NCI-H510A (cell line): ENCODE measurements around the gene MARCHF3.
A peak's percentile ranks its signal among the peaks of the same experiment; 100 is the strongest.
"Not testable (repeated sequence)": the region's sequence is repeated elsewhere in the genome, so short reads cannot be mapped to it uniquely, and the experiment has no call there.

Source experiments
- DNase-seq: peaks from one replicate; lab custom pipeline; 2025; lab: John Stamatoyannopoulos, UW

Gene MARCHF3

GRCh38 chr5:127030259-127031146 lies at the start of gene MARCHF3:
MARCHF3 (minus strand) TSS chr5:127030558; CDS start chr5:126918171, 112,387 bp downstream.
- DNase-seq: peak; percentile 75

DNA sequence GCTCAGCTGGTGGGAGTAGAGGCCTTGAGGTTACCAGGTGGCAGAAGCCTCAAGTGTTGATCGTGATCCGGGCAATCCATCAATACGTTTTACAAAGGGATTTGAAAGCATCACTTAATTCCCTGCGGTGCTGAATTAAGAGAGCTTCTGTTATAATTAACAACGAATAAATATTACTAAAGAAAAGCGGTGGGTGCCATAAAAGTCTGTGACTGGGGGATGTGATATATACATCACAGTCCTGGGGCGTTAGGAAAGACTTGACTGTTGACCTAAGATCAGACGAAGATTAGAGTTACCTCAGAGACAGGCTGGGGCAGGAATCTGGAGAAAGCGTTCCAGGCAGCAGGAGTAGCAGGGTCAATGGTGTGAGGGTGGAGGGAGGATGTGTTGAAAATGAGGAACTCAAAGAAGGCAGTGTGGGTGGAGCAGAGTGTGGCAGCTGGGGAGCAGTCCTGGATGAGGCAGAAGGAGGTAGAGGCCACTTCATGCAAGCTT lies 49.7 kb upstream of the MARCHF3 start:
- peak; percentile 27 for DNase-seq

DNA sequence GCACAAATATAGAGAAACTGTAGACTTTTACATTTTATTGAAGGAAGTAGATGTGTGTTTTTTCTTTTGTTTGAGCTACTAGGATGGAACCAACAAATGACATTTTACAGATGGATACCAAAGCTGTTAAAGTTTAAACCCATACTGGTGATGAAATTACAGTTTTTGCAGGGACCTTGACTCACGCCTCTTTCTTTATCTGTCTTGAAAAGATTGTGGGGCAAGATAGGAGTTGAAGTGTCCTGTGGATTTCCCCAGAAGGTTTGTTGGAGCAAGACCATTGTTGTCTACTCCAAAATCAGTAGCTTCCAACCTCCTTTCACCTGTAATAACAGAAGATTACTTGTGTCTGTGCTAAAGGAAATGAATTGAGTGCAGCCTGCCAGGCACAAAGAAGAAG lies 47.0 kb upstream of the MARCHF3 start:
- DNase-seq: no peak

DNA sequence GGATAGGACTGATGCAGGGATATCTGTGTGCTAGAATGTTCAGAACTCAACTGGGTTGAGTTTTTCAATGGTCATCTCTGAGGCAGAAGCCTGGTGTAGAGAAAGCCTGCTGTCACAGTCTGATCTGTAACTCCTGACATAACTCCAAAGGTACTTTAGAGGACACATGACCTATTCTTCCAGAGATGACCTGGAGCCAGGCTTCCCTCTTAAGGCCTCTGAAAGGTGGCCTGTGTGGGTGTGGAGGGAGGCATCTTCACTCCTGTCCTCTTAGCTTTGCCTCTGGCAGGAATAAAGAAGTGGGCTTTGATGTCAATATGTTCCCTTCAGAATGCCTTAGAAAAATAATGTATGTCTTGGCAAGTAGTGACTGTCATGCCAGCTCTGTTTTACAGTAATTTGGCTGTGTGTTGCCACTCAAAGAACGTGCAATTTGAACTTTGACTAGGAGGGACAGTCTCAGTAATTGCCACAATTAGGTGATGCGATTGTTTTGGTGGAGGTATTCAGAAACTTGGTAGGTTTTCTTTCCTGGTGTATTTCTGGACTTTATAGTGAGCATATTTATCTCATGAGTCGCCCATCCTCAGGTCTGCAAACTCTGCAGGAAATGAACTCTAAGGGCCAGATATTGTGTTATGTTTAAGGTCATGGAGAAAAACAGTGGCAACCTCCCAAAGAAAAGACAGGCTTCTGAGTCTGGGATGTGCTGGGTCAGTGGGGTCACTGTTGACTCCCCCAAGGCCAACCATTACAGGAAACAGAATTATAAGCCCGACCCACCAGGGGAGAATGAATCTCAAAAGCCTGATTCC lies 46.2 kb upstream of the MARCHF3 start:
- DNase-seq: no peak

DNA sequence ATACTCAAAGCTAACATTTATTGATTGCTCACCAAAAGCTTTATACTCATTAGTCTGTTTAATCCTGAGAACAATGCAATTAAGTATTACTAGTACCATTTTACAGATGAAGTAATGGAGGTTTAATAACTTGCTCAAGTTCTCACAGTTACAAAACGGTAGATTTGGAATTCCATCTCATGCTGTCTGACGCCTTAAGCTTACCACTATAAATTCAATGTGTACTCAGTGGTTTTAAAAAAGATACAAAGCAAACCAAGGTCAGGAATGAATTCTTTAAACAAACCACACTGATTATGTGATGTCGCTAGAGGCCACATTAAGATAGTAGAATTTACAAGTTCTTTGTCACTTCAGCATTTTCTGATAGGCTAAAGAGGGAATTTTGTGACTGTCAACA lies 44.1 kb upstream of the MARCHF3 start:
- DNase-seq: no peak

GRCh38 chr5:127072861-127073846 lies 42.8 kb upstream of the MARCHF3 start, which contains the start of gene C5orf63:
C5orf63 (minus strand) TSS chr5:127073502; CDS start chr5:127058995, 14,507 bp downstream.
- peak; percentile 72 for DNase-seq

GRCh38 chr5:127070243-127070642 lies 39.9 kb upstream of the MARCHF3 start:
- no peak for DNase-seq

GRCh38 chr5:127068493-127069214 lies 38.3 kb upstream of the MARCHF3 start:
- no peak for DNase-seq

- no peak for DNase-seq
These were observed 36.4 kb upstream of the MARCHF3 start for GRCh38 chr5:127066721-127067120.

- no peak for DNase-seq
These were observed 34.0 kb upstream of the MARCHF3 start for GRCh38 chr5:127064253-127064840.

DNA sequence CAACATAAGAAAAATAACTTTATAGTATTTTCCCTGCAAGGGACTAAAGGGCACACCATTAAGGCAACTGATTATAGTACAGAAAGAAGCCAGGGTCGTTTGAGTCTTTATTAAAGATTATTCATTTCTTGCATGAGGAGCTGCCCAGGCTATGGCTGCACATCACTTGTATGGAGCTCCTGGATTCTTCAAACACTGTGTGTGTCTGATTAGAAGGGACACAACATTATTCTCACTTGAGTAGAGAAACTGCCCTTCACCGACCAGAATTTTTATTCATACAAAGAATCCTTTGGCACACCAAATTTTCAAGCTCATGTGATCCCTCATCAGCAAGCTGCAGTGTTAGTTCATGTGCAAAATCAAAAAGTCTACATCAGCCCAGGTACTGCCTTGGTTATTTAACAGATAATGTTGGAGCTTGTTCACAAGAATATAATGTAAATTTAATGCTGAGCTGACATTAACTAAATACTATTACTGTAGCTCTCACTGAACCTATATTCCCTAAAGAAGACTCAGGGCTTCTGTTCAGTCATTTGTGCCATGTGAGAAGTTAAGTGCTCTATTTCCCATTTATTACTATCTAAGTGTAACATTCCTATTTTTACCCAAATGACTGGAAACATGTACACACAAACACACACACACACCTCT lies 33.0 kb upstream of the MARCHF3 start:
- DNase-seq: no peak

GRCh38 chr5:127061956-127062355 lies 31.6 kb upstream of the MARCHF3 start:
- no peak for DNase-seq

DNA sequence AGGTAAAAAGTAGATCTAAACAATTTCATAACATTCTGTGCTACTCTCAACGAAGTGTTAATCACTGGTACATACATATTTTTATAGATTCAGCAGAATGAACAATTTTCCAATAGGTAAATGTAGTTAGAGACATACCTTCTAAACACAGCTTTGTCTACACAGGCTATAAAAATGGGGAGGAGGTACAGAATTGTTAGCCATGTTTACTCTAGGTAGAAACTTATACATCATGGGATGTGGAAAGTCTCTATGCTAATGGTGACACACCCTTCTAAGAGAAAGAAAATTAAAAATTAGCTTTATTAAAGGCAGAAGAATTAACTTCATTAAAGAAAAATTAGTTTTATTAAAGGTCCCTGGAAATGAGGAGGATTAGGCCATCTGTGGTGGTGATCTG lies 31.2 kb upstream of the MARCHF3 start:
- DNase-seq: no peak

DNA sequence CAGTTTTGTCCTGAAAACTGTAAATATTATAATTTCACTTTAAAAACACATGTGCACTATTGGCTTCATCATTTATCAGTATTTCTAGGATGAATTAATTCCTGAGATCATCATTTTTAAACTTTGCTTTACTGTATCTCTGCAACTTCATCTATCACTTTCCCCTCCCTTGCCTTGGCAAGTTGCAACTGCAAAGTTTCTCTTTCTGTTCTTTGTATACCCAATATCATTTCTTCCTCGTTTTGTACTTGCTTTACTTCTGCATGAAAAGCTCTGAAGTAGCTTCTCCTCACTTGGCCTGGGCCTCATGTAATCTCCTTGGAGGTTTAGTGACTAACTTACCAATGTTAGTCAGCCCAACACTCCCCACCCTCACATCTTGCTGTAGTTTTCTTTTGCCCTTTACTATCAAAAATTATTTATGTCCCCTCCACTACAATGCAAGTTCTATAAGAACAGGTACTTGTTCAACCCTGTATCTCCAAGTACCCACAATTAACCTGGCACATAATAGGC lies 30.2 kb upstream of the MARCHF3 start:
- no peak for DNase-seq

DNA sequence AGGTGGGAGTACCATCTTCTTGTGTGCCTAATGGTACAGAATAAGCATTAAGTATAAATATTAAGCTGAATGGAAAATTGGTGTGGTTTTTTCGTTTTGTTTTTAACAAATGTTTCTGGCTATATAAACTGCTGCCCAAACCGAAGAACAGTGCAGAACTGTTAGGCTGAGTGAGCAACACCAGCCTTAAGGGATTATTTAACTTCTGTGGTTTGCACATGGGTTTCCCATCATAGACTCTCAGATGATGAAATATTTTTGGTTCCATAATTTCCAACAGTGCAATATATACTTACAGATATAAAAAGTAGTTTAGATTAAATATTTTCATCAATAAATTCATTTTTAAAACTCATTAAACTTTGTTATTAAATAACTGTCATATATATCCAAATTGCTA lies 26.5 kb upstream of the MARCHF3 start:
- no peak for DNase-seq

GRCh38 chr5:127055880-127056653 lies 25.7 kb upstream of the MARCHF3 start:
- DNase-seq: no peak

- DNase-seq: not testable (repeated sequence)
These were observed 23.2 kb upstream of the MARCHF3 start for GRCh38 chr5:127053551-127053950.

GRCh38 chr5:127053049-127053448 lies 22.7 kb upstream of the MARCHF3 start:
- no peak for DNase-seq

- no peak for DNase-seq
These were observed 21.2 kb upstream of the MARCHF3 start for GRCh38 chr5:127051591-127051990.
